ENCODE results near the gene MAST4.

The MAST4 gene

GRCh38 chr5:67006500-67006848 lies 410.3 kb downstream of the MAST4 start:
- no peak overlapping the region for H3K4me3 ChIP-seq (ENCODE audit: low read length)
- no peak overlapping the region for H3K27ac ChIP-seq (ENCODE audit: low read length)
- H3K9me2 ChIP-seq (replicated peaks; ENCODE audit: insufficient read depth, low read length), result no peaks in the 10 kb centered on the region
- no peaks in the 10 kb centered on the region for H3K36me3 ChIP-seq (replicated peaks; ENCODE audit: insufficient read depth, low read length)
- peaks cover 17% of the 10 kb centered on the region; the same call in 1 of the 2 replicates for H3F3A ChIP-seq (ENCODE audit: insufficient read depth, low read length)
- no peaks in the 10 kb centered on the region for H3K79me2 ChIP-seq (ENCODE audit: low read length)
- H2AFZ ChIP-seq (ENCODE audit: low read length), result no peak overlapping the region
- no peaks in the 10 kb centered on the region for H3K27me3 ChIP-seq (replicated peaks; ENCODE audit: insufficient read depth, low read length)
- no peak overlapping the region for H3K4me2 ChIP-seq (ENCODE audit: low read depth, low read length)
- H3K4me1 ChIP-seq (ENCODE audit: low read length), result peaks cover 6% of the 10 kb centered on the region; the same call in 1 of the 2 replicates
- TF ChIP-seq EZH2 (optimal IDR thresholded peaks at IDR 0.05; ENCODE audit: low read depth, low read length) (no peak), CTCF (IDR thresholded peaks at IDR 0.05; ENCODE audit: low read length) (no peak), EZH2phosphoT487 (IDR thresholded peaks at IDR 0.05; ENCODE audit: low read length) (no peak)
- no peak overlapping the region for H3K9ac ChIP-seq (ENCODE audit: low read length)
- no peaks in the 10 kb centered on the region for H3K9me3 ChIP-seq (replicated peaks; ENCODE audit: insufficient read depth, low read length)
- DNase-seq, result no peak
- H4K20me1 ChIP-seq (ENCODE audit: insufficient read depth, low read length), result no peaks in the 10 kb centered on the region

DNA sequence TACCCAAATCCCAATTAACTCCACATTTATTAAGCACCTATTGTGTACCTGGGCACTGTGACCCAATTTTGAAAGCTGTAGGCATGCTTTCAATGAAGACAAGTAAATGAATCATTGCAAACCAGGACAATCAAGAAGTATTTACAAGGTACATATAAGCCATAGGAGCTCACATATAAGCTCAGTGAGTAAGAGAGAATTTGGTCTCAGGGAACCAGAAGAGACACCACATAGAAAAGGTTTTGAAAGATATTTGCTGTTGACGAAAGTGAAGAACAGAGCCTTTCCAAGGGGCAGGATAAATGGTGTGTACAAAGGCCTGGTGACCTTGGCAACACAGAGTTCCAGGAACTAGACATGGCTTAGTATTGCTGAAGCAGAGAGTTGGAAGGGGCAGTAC lies 412.8 kb downstream of the MAST4 start:
- Histone ChIP-seq H3K27me3 (replicated peaks; ENCODE audit: insufficient read depth, low read length) (no peaks in the 10 kb centered on the region), H2AFZ (ENCODE audit: low read length) (no peak overlapping the region), H3K4me3 (ENCODE audit: low read length) (no peak overlapping the region), H3K36me3 (replicated peaks; ENCODE audit: insufficient read depth, low read length) (no peaks in the 10 kb centered on the region), H3K9me2 (replicated peaks; ENCODE audit: insufficient read depth, low read length) (no peaks in the 10 kb centered on the region), H3K27ac (ENCODE audit: low read length) (no peak overlapping the region), H3K4me2 (ENCODE audit: low read depth, low read length) (no peak overlapping the region), H3K9ac (ENCODE audit: low read length) (no peak overlapping the region), H4K20me1 (ENCODE audit: insufficient read depth, low read length) (no peaks in the 10 kb centered on the region), H3F3A (ENCODE audit: insufficient read depth, low read length) (peaks cover 12% of the 10 kb centered on the region; the same call in 1 of the 2 replicates), H3K9me3 (replicated peaks; ENCODE audit: insufficient read depth, low read length) (no peaks in the 10 kb centered on the region), H3K79me2 (ENCODE audit: low read length) (no peaks in the 10 kb centered on the region), H3K4me1 (ENCODE audit: low read length) (peaks cover 6% of the 10 kb centered on the region)
- no peak for TF ChIP-seq EZH2 (optimal IDR thresholded peaks at IDR 0.05; ENCODE audit: low read depth, low read length)
- no peak for TF ChIP-seq EZH2phosphoT487 (IDR thresholded peaks at IDR 0.05; ENCODE audit: low read length)
- no peak for TF ChIP-seq CTCF (IDR thresholded peaks at IDR 0.05; ENCODE audit: low read length)
- no peak for DNase-seq

GRCh38 chr5:67010684-67011409 lies 414.7 kb downstream of the MAST4 start:
- Histone ChIP-seq H3K4me1 (ENCODE audit: low read length) (no peaks in the 10 kb centered on the region; the same call in 1 of the 2 replicates), H3K79me2 (ENCODE audit: low read length) (no peaks in the 10 kb centered on the region), H3K4me2 (ENCODE audit: low read depth, low read length) (no peak overlapping the region), H2AFZ (ENCODE audit: low read length) (no peak overlapping the region), H3K27ac (ENCODE audit: low read length) (no peak overlapping the region), H3K36me3 (replicated peaks; ENCODE audit: insufficient read depth, low read length) (no peaks in the 10 kb centered on the region), H3K27me3 (replicated peaks; ENCODE audit: insufficient read depth, low read length) (no peaks in the 10 kb centered on the region), H3K4me3 (ENCODE audit: low read length) (no peak overlapping the region), H4K20me1 (ENCODE audit: insufficient read depth, low read length) (no peaks in the 10 kb centered on the region), H3F3A (ENCODE audit: insufficient read depth, low read length) (no peaks in the 10 kb centered on the region), H3K9ac (ENCODE audit: low read length) (no peak overlapping the region), H3K9me2 (replicated peaks; ENCODE audit: insufficient read depth, low read length) (no peaks in the 10 kb centered on the region), H3K9me3 (replicated peaks; ENCODE audit: insufficient read depth, low read length) (no peaks in the 10 kb centered on the region)
- TF ChIP-seq EZH2phosphoT487 (IDR thresholded peaks at IDR 0.05; ENCODE audit: low read length) (no peak), EZH2 (optimal IDR thresholded peaks at IDR 0.05; ENCODE audit: low read depth, low read length) (no peak), CTCF (IDR thresholded peaks at IDR 0.05; ENCODE audit: low read length) (no peak)
- DNase-seq, result no peak

Measured in MM.1S (cell line).